Kidney epithelial cell (primary cell): ENCODE results near the gene ZNF888. TPM values are rescaled to one million over a fixed set of nuclear protein-coding genes. Genes with fewer than 3 reads are reported as not detected.
"Not testable (repeated sequence)": the region's sequence is repeated elsewhere in the genome, so short reads cannot be mapped to it uniquely, and the experiment has no call there.

Source experiments
- DNase-seq: peaks from one replicate; pipeline ENCODE4 v3.0.0-alpha.2; 2010; ENCODE audit warnings: low read depth
- H3K27me3 ChIP-seq: 2 replicates; pipeline ENCODE4 v1.6.0; 2011; ENCODE audit warnings: low read length; ENCODE audit not compliant: control insufficient read depth, insufficient read depth
- H3K36me3 ChIP-seq: 2 replicates; pipeline ENCODE4 v1.5.1; 2011; ENCODE audit warnings: low read length; ENCODE audit not compliant: control insufficient read depth, insufficient read depth
- H3K4me3 ChIP-seq: 2 replicates; pipeline ENCODE4 v1.5.1; 2011; ENCODE audit warnings: low read depth, mild to moderate bottlenecking, control low read depth, low read length
- total RNA-seq: library from RNA; depleted of rRNA; stranded (reverse); fragments of >200 nt; gene quantifications from 2 replicates; pipeline ENCODE4 v1.2.3, GENCODE V29; 2015
- TF ChIP-seq, protein P1 (sequence below): IDR thresholded peaks from 2 replicates; pipeline ENCODE4 v1.5.1; 2011; ENCODE audit warnings: mild to moderate bottlenecking, moderate library complexity, low read length, control low read depth, inconsistent platforms; ENCODE audit not compliant: insufficient read depth, poor library complexity, severe bottlenecking

The ZNF888 gene
- total RNA-seq, 1 donor from 2014 or later = 4.3 TPM

DNA sequence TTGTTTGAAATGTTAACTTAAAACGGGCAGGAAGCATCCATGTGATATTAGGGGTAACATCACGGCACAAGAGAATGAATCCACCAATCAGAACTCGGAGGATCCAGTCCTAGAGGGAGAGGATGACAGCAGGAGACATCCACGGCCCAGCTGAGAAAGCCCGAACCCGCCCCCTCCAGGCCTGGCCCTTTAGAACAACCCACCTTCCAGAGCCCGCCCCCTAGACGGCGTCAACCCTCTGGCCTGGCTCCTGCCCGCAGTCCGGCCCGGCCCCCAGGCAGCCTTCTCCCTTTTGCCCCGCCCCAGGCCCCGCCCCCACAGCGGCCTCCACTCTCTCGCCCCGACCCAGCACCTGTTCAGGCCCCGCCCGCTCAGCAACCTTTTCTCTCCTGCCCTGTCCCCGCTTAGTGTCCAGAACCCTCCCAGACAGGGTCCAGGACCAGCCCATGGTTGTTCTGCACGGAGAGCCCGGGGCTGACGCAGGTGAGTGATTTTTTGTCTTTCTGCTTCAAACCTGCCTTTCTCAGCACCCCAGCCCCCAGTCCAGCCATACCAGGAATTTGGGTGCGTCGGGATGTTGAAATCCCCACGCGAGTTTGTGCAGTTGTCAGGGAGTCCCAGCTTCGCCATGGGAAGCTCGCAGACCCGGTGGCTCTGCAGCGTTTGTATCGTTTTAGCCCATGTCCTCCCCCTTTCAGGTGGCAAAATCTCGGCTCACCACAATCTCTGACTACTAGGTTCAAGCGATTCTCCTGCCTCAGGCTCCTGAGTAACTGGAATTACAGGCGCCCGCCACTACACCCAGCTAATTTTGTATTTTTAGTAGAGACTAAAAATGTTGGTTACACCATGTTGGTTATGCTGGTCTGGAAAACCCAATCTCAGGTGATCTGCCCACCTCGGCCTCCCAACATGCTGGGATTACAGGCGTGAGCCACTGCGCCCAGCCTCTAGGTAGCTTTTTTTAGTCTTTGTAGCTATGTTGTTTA lies 23.4 kb upstream of the ZNF888 start:
- DNase-seq = no peak
- H3K4me3 ChIP-seq = no peak overlapping the region
- TF ChIP-seq, protein P1, sequence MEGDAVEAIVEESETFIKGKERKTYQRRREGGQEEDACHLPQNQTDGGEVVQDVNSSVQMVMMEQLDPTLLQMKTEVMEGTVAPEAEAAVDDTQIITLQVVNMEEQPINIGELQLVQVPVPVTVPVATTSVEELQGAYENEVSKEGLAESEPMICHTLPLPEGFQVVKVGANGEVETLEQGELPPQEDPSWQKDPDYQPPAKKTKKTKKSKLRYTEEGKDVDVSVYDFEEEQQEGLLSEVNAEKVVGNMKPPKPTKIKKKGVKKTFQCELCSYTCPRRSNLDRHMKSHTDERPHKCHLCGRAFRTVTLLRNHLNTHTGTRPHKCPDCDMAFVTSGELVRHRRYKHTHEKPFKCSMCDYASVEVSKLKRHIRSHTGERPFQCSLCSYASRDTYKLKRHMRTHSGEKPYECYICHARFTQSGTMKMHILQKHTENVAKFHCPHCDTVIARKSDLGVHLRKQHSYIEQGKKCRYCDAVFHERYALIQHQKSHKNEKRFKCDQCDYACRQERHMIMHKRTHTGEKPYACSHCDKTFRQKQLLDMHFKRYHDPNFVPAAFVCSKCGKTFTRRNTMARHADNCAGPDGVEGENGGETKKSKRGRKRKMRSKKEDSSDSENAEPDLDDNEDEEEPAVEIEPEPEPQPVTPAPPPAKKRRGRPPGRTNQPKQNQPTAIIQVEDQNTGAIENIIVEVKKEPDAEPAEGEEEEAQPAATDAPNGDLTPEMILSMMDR = no peak

DNA sequence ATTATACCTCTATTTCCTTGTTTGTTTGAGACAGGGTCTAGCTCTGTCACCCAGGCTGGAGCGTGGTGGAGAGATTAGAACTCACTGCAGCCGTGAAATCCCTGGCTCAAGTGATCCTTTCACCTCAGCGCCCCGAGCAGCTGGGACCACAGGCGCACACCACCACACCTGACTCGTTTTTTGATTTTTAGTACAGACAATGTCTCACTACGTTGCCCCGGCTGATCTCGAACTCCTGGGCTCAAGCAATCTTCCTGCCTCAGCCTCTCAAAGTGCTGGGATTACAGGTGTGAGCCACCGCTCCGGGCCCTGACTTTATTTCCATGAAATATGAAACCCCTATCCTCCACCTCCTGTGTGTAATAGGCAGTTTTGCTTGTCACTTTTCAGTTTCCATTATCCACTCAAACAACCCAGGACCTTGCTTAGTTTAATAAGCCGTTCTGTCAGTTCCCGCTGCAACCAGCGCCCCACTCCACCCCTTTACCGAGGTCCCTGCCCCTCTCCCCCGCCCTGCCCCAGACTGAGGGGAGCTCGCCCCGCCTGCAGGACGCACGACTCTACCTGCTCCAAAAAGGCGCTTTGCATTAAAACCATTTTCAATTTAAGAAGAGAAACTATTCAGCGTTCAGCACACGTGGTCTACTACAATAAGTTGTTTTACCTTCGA lies 22.6 kb upstream of the ZNF888 start:
- TF ChIP-seq, protein P1 = no peak
- Histone ChIP-seq H3K27me3 (no peaks in the 10 kb centered on the region), H3K4me3 (no peak overlapping the region), H3K36me3 (no peaks in the 10 kb centered on the region)
- DNase-seq = no peak

More for the DNA sequence above, 23.4 kb upstream of the ZNF888 start:
- H3K27me3 ChIP-seq = no peaks in the 10 kb centered on the region
- no peaks in the 10 kb centered on the region for H3K36me3 ChIP-seq

GRCh38 chr19:52944703-52945493 lies 21.7 kb upstream of the ZNF888 start:
- H3K27me3 ChIP-seq, H3K4me3 ChIP-seq, DNase-seq, H3K36me3 ChIP-seq: not testable (repeated sequence)

GRCh38 chr19:52943884-52944643 lies 20.8 kb upstream of the ZNF888 start:
- TF ChIP-seq, protein P1 = no peak

DNA sequence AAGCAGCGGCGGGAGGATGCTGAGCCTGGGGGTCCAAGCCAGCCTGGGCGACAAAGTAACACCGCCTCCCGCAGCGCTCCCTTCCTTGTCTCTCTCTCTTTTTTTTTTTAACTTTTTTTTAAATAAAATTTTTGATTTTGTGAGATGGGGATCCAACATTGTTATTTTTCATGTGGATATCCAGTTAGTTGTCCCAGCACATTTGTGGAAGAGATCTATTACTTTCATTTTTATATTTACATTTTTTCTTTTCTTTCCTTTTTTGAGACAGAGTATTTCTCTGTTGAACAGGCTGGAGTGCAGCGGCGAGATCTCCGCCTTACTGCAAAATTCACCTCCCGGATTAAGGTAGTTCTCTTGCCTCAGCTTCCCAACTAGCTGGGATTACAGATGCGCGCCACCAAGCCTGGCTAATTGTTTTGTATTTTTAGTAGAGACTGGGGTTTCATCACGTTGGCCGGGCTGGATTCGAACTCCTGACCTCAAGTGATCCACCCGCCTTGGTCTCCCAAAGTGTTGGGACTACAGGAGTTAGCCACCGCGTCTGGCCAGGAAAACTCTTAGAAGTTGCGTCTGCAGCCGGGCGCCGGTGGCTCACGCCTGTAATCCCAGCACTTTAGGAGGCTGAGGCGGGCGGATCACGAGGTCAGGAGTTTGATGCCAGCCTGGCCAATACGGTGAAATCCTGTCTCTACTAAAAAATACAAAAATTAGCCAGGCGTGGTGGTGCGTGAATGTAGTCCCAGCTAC lies 20.1 kb upstream of the ZNF888 start:
- H3K27me3 ChIP-seq = no peaks in the 10 kb centered on the region
- TF ChIP-seq, protein P1 = no peak
- DNase-seq = no peak
- no peaks in the 10 kb centered on the region for H3K36me3 ChIP-seq
- H3K4me3 ChIP-seq = peak overlapping the region; percentile 32

More at GRCh38 chr19:52943884-52944643, 20.8 kb upstream of the ZNF888 start:
- Histone ChIP-seq H3K27me3 (no peaks in the 10 kb centered on the region), H3K4me3 (no peak overlapping the region), H3K36me3 (no peaks in the 10 kb centered on the region)
- no peak for DNase-seq
